HTR-8/SVneo (cell line): Measurements from ENCODE around the gene ENGASE.

Source experiments
- DNase-seq: peaks from one replicate; pipeline ENCODE4 v3.0.0; 2011; ENCODE audit warnings: low spot score, mixed read lengths; ENCODE audit not compliant: insufficient read length
- FAIRE-seq: peaks from 2 replicates; lab custom pipeline; 2011; peaks lifted over from hg19 to GRCh38; lab: Jason Lieb, UNC

Gene ENGASE

GRCh38 chr17:79131701-79132100, 57.1 kb downstream of the ENGASE start:
- DNase-seq, result no peak
- no peak for FAIRE-seq

DNA sequence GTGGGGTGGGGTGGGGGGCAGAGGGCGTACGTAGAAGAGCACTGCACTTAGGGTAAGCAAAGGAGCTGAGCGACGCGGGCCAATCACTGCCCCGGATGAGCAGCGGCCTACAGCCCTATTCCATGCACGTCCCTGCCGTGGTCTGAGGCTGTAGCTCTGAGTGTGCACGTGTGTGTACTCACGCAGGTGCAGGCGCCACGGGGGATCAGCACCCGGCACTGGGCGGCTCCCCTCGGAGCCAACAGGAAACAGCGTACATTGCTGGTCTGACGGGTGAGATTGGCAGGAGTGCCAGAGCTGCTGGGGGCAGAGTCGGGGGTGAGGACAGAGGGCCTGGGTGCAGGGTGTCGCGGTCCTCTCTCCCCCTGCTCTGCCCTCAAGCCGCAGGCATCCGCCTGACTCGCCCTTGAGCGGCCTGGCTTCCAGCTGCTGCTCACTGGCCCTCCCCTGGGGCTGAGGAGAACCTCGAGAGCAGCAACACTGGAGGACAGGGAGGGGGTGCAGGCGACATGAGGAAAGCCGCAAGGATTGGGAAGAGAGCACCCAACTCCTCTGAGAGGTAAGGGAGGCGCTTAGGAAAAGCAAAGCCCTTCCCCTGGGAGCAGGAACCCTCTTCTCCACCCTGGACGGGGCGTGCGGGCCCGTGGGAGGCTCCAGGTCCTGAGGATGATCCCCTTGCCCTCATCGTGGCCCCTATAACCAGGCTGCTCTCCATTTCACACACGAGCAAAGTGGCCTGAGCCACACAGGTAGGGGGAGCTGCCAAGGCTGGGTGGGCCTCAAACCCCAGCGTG, 57.8 kb downstream of the ENGASE start:
- FAIRE-seq (no peak), DNase-seq (no peak)

DNA sequence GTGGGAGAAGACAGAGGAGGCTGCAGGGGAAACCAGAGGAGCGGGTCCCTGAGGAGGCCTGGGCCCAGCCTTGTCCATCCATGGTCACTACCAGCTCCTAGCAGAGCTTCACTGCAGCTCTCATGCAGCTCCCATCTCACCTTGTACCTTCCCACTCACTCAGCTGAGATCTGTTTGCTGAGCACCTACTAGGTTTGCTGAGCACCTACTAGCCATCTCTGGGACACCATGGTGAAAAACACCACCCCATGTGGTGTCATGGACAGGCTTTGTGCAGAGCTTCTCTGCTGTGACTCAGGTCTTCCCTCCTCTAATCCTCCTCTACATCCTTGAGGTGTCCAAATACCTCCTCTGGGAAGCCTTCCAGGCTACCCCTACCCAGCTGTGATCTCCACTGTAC, 58.6 kb downstream of the ENGASE start:
- no peak for FAIRE-seq

DNA sequence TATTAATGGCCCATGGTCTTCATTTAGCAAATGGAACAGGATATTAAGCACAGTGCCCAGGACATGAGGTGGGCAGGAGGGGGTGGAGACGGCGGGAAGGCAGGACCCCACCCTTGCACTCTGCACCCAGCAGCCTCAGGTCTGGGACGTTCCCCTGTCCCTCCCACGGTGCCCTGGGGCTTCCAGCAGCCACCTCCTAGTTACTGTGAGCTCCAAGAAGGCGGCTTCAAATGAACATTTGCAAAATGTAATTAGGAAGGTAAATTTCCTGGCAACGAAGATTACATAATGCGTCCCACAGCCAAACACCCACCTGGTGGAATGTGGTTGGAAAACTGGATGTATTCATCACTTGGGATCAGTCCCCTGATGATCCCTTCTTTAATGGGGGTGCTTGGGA, 59.4 kb downstream of the ENGASE start:
- no peak for FAIRE-seq
- DNase-seq, result no peak

More for the DNA sequence above, 58.6 kb downstream of the ENGASE start:
- DNase-seq, result no peak

DNA sequence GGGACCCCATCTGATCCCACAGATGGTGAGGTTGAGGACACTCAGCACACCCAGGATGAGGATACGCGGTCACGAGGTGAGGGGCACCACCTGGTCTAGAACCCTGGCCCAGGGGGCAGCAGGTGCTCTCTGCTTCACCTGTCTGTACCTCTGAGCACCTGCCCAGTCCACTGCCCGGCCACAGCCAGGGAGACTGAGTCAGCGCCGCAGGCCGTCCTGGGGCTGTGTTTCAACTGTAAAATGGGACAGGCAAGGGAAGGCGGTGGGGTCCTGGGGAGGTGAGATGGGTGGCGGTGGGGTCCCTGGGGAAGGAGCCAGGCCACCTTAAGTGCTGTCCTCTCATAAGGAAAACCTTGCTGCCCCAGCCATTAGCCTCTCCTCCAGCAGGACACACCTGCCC, 60.4 kb downstream of the ENGASE start:
- DNase-seq (no peak), FAIRE-seq (no peak)

GRCh38 chr17:79135628-79136405, 61.2 kb downstream of the ENGASE start:
- FAIRE-seq, result no peak

More at GRCh38 chr17:79135628-79136405, 61.2 kb downstream of the ENGASE start:
- no peak for DNase-seq
